ENCODE results near the gene OR5H2. TPM values are rescaled to one million over a fixed set of nuclear protein-coding genes. Genes with fewer than 3 reads are reported as not detected.

Gene OR5H2
- total and polyA plus RNA-seq, 2 donors (not counting 1 experiment from before 2014, with no cell fraction given) = not detected

GRCh38 chr3:98331329-98331728, 49.0 kb downstream of the OR5H2 start:
- Histone ChIP-seq H4K20me1 (ENCODE audit: control insufficient read depth, insufficient read depth, low read length, poor library complexity, severe bottlenecking) (no peaks in the 10 kb centered on the region), H3K4me3 (ENCODE audit: control extremely low read depth in 1 of 5, extremely low read depth in 1 of 5, insufficient read depth in 1 of 5, low read depth in 2 of 5, low read length in 4 of 5) (no peak overlapping the region), H3K36me3 (replicated peaks in 1 of 2; ENCODE audit: control extremely low read depth in 1 of 2, control insufficient read depth in 1 of 2, extremely low read depth in 1 of 2, insufficient read depth in 2 of 2, low read length in 1 of 2) (no peaks in the 10 kb centered on the region), H3K4me1 (ENCODE audit: control insufficient read depth in 2 of 2, insufficient read depth in 2 of 2, low read length in 2 of 2) (no peaks in the 10 kb centered on the region), H3K4me2 (replicated peaks; ENCODE audit: low read depth, low read length, poor library complexity, severe bottlenecking) (no peak overlapping the region), H3K9me3 (ENCODE audit: control extremely low read depth in 1 of 3, control insufficient read depth in 2 of 3, insufficient read depth in 1 of 3, low read length in 2 of 3) (no peaks in the 10 kb centered on the region), H3K9ac (ENCODE audit: low read length) (no peak overlapping the region), H3K27ac (ENCODE audit: low read length in 2 of 2) (no peak overlapping the region), H3K79me2 (ENCODE audit: control insufficient read depth, insufficient read depth, low read length) (no peaks in the 10 kb centered on the region), H2AFZ (ENCODE audit: insufficient read depth, low read depth, low read length, poor library complexity, severe bottlenecking) (no peak overlapping the region), H3K27me3 (replicated peaks in 1 of 4; ENCODE audit: control extremely low read depth in 1 of 4, control insufficient read depth in 3 of 4, insufficient read depth in 4 of 4, low read length in 3 of 4) (no peaks in the 10 kb centered on the region)
- POLR2A ChIA-PET = no interaction called here
- DNase-seq (no peak), ATAC-seq (ENCODE audit: low read depth) (no peak)
- H3K4me3 Mint-ChIP-seq = no peak overlapping the region
- no peaks in the 10 kb centered on the region for H3K9me3 Mint-ChIP-seq (ENCODE audit: insufficient read depth)
- TF ChIP-seq, protein P1, sequence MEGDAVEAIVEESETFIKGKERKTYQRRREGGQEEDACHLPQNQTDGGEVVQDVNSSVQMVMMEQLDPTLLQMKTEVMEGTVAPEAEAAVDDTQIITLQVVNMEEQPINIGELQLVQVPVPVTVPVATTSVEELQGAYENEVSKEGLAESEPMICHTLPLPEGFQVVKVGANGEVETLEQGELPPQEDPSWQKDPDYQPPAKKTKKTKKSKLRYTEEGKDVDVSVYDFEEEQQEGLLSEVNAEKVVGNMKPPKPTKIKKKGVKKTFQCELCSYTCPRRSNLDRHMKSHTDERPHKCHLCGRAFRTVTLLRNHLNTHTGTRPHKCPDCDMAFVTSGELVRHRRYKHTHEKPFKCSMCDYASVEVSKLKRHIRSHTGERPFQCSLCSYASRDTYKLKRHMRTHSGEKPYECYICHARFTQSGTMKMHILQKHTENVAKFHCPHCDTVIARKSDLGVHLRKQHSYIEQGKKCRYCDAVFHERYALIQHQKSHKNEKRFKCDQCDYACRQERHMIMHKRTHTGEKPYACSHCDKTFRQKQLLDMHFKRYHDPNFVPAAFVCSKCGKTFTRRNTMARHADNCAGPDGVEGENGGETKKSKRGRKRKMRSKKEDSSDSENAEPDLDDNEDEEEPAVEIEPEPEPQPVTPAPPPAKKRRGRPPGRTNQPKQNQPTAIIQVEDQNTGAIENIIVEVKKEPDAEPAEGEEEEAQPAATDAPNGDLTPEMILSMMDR (IDR thresholded peaks at IDR 0.05) = no peak
- no peak for TF ChIP-seq EZH2 (IDR thresholded peaks at IDR 0.05; ENCODE audit: borderline replicate concordance, insufficient read depth, low read depth, low read length, poor library complexity, severe bottlenecking)
- CTCF ChIA-PET = no interaction called here
- no peaks in the 10 kb centered on the region for H3K4me1 Mint-ChIP-seq
- peaks cover 4% of the 10 kb centered on the region for H3K27me3 Mint-ChIP-seq
- intact Hi-C loops (cut with micrococcal nuclease) = no loop called here
- WGBS (ENCODE audit: insufficient coverage) = 100% methylated on average over 1 of the region's 1 CpG
- H3K27ac Mint-ChIP-seq = no peak overlapping the region

Other genes with a start within 250 kb of the OR5H2 start
- not detected in 2 replicates for gene GABRR3, start 247.2 kb upstream of the OR5H2 start, total RNA-seq
- gene GABRR3, start 247.2 kb upstream of the OR5H2 start, polyA plus RNA-seq = not detected in 2 replicates
- gene OR5AC2, start 195.3 kb upstream of the OR5H2 start, total RNA-seq = not detected in 2 replicates
- gene OR5AC2, start 195.3 kb upstream of the OR5H2 start, polyA plus RNA-seq = not detected in 2 replicates
- gene OR5H1, start 151.8 kb upstream of the OR5H2 start, total RNA-seq = 0.17 TPM in 1 of 2 replicates, not detected in the other
- not detected in 2 replicates for gene OR5H1, start 151.8 kb upstream of the OR5H2 start, polyA plus RNA-seq
- not detected in 2 replicates for gene OR5H14, start 135.0 kb upstream of the OR5H2 start, total RNA-seq
- not detected in 2 replicates for gene OR5H14, start 135.0 kb upstream of the OR5H2 start, polyA plus RNA-seq
- not detected in 2 replicates for gene OR5H15, start 115.8 kb upstream of the OR5H2 start, total RNA-seq
- gene OR5H15, start 115.8 kb upstream of the OR5H2 start, polyA plus RNA-seq = not detected in 2 replicates
- gene OR5H6, start 18.3 kb upstream of the OR5H2 start, total RNA-seq = not detected in 2 replicates
- not detected in 2 replicates for gene OR5H6, start 18.3 kb upstream of the OR5H2 start, polyA plus RNA-seq
- not detected in 2 replicates for gene OR5K4, start 71.3 kb downstream of the OR5H2 start, total RNA-seq
- gene OR5K4, start 71.3 kb downstream of the OR5H2 start, polyA plus RNA-seq = not detected in 2 replicates
- gene OR5K3, start 108.2 kb downstream of the OR5H2 start, total RNA-seq = not detected in 2 replicates
- gene OR5K3, start 108.2 kb downstream of the OR5H2 start, polyA plus RNA-seq = not detected in 2 replicates
- not detected in 2 replicates for gene OR5K1, start 180.7 kb downstream of the OR5H2 start, total RNA-seq
- gene OR5K1, start 180.7 kb downstream of the OR5H2 start, polyA plus RNA-seq = not detected in 2 replicates
- gene OR5K2, start 215.2 kb downstream of the OR5H2 start, total RNA-seq = not detected in 2 replicates
- not detected in 2 replicates for gene OR5K2, start 215.2 kb downstream of the OR5H2 start, polyA plus RNA-seq
- 132 and 134 TPM in 2 replicates for gene CLDND1, start 240.4 kb downstream of the OR5H2 start, total RNA-seq
- 69.4 and 149 TPM in 2 replicates for gene CLDND1, start 240.4 kb downstream of the OR5H2 start, polyA plus RNA-seq
- 5.5 and 6.5 TPM in 2 replicates for gene GPR15, start 249.5 kb downstream of the OR5H2 start, total RNA-seq
- 6.4 and 8.4 TPM in 2 replicates for gene GPR15, start 249.5 kb downstream of the OR5H2 start, polyA plus RNA-seq